ENCODE data around the gene RASA2. TPM values are rescaled to one million over a fixed set of nuclear protein-coding genes. Genes with fewer than 3 reads are reported as not detected.

The RASA2 gene
- total and polyA plus RNA-seq, 9 of the 15 experiments (the other 6 are each of a cell fraction or from before 2014, with no cell fraction given), result 2.0 to 12.8 (median 9.5) TPM

DNA sequence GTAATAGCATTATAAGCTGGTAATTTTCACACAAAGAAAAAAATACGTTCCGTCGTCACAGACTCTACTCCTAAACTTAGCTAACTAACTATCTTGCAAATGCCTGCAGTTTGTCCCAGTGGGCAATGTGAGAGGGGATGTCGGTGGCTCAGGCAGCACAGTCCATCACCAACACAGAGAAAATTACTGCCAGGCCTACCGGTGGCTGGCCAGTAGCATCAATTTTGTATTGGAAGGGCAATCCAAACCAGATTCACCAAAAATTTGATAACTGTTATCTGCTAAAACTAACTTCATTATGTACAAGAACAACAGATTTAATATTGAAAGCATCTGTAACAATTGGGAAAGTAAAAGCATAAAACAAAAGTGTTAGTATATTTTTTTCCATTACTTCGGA lies 37.4 kb upstream of the RASA2 start:
- ChIA-PET CTCF (ENCODE audit: low intra/inter-chr PET ratio) (no interaction called here), POLR2A (interaction anchor here (0.7 to 1.4 kb wide), 4 partner anchors 10 to 136 kb away, joined by 3 to 4 read pairs (median 3); no protein-coding TSS in a partner anchor)
- Histone ChIP-seq H3K9ac (ENCODE audit: insufficient read depth in 1 of 2, low read depth in 2 of 2, low read length in 2 of 2) (no peak overlapping the region), H3K36me3 (ENCODE audit: control insufficient read depth, insufficient read depth, low read length) (peaks cover 8% of the 10 kb centered on the region; the same call in 2 of the 3 replicates), H3K4me2 (ENCODE audit: insufficient read depth, low read length) (no peak overlapping the region), H3K79me2 (ENCODE audit: control insufficient read depth, insufficient read depth, low read length) (no peaks in the 10 kb centered on the region), H3K9me1 (ENCODE audit: control insufficient read depth, insufficient read depth, low read length) (no peaks in the 10 kb centered on the region), H2AFZ (ENCODE audit: low read depth, low read length) (no peak overlapping the region), H3K4me1 (replicated peaks in 1 of 2; ENCODE audit: control insufficient read depth in 2 of 2, insufficient read depth in 2 of 2, low read length in 2 of 2) (peaks cover 12 to 34% of the 10 kb centered on the region in 2 experiments; a peak in 4 of 5 replicates), H4K20me1 (replicated peaks; ENCODE audit: control insufficient read depth, insufficient read depth, low read length) (no peaks in the 10 kb centered on the region), H3K27ac (ENCODE audit: extremely low read depth, low read depth, low read length) (no peak overlapping the region), H3K27me3 (ENCODE audit: control insufficient read depth in 2 of 2, insufficient read depth in 2 of 2, low read length in 2 of 2) (no peaks in the 10 kb centered on the region), H3K9me3 (replicated peaks; ENCODE audit: control insufficient read depth, insufficient read depth, low read depth, low read length) (no peaks in the 10 kb centered on the region), H3K4me3 (no peak overlapping the region)
- no TSS peak for BruUV-seq (replicated peaks)
- intact Hi-C loops (cut with micrococcal nuclease) (no loop called here), in situ Hi-C loops (cut with MboI) (no loop called here)
- WGBS (ENCODE audit: insufficient coverage, low coverage, missing lambda C conversion rate), result 80% methylated on average over 6 of the region's 6 CpGs
- FAIRE-seq, result no peak
- no peak for DNase-seq (ENCODE audit: extremely low read depth in 1 of 4, low spot score in 3 of 4)
- no peak for ATAC-seq
- TF ChIP-seq FOSL1 (tag; conservative IDR thresholded peaks at IDR 0.05) (no peak), ATF1 (CRISPR knock-in tag; IDR thresholded peaks at IDR 0.05) (no peak), ATF1 (tag; IDR thresholded peaks at IDR 0.05) (no peak), DIDO1 (tag; IDR thresholded peaks at IDR 0.05; ENCODE audit: low read depth) (no peak)
- TF ChIP-seq, protein P1, sequence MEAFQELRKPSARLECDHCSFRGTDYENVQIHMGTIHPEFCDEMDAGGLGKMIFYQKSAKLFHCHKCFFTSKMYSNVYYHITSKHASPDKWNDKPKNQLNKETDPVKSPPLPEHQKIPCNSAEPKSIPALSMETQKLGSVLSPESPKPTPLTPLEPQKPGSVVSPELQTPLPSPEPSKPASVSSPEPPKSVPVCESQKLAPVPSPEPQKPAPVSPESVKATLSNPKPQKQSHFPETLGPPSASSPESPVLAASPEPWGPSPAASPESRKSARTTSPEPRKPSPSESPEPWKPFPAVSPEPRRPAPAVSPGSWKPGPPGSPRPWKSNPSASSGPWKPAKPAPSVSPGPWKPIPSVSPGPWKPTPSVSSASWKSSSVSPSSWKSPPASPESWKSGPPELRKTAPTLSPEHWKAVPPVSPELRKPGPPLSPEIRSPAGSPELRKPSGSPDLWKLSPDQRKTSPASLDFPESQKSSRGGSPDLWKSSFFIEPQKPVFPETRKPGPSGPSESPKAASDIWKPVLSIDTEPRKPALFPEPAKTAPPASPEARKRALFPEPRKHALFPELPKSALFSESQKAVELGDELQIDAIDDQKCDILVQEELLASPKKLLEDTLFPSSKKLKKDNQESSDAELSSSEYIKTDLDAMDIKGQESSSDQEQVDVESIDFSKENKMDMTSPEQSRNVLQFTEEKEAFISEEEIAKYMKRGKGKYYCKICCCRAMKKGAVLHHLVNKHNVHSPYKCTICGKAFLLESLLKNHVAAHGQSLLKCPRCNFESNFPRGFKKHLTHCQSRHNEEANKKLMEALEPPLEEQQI (IDR thresholded peaks at IDR 0.05), result no peak

Data from K562 (cell line).